ENCODE results near the gene UQCR11.
A peak's percentile ranks its signal among the peaks of the same experiment; 100 is the strongest.

The UQCR11 gene

GRCh38 chr19:1630811-1631210 is 25.5 kb upstream of the UQCR11 start:
- Mint-ChIP-seq H3K27me3 (ENCODE audit: low read depth) (no peaks in the 10 kb centered on the region), H3K4me3 (no peak overlapping the region), H3K9me3 (no peaks in the 10 kb centered on the region), H3K36me3 (ENCODE audit: low read depth) (peaks cover 28% of the 10 kb centered on the region), H3K4me1 (no peaks in the 10 kb centered on the region), H3K27ac (no peak overlapping the region)
- TF ChIP-seq CTCF (IDR thresholded peaks at IDR 0.05; ENCODE audit: unreplicated experiment in 3 of 3), result no peak

- no peak overlapping the region for H3K27ac Mint-ChIP-seq
- H3K9me3 Mint-ChIP-seq, result no peaks in the 10 kb centered on the region
- no peaks in the 10 kb centered on the region for H3K27me3 Mint-ChIP-seq (ENCODE audit: low read depth)
- no peak overlapping the region for H3K4me3 Mint-ChIP-seq
- peaks cover 22% of the 10 kb centered on the region for H3K36me3 Mint-ChIP-seq (ENCODE audit: low read depth)
- no peaks in the 10 kb centered on the region for H3K4me1 Mint-ChIP-seq
- TF ChIP-seq CTCF (IDR thresholded peaks at IDR 0.05; ENCODE audit: unreplicated experiment in 3 of 3), result no peak
Measured at GRCh38 chr19:1630012-1630411, 24.8 kb upstream of the UQCR11 start.

- no peaks in the 10 kb centered on the region for H3K4me1 Mint-ChIP-seq
- H3K9me3 Mint-ChIP-seq, result no peaks in the 10 kb centered on the region
- no peaks in the 10 kb centered on the region for H3K27me3 Mint-ChIP-seq (ENCODE audit: low read depth)
- no peak overlapping the region for H3K27ac Mint-ChIP-seq
- no peak for TF ChIP-seq CTCF (IDR thresholded peaks at IDR 0.05; ENCODE audit: unreplicated experiment in 3 of 3)
- H3K4me3 Mint-ChIP-seq, result no peak overlapping the region
- peaks cover 22% of the 10 kb centered on the region for H3K36me3 Mint-ChIP-seq (ENCODE audit: low read depth)
Measured at GRCh38 chr19:1629256-1629808, 24.1 kb upstream of the UQCR11 start.

GRCh38 chr19:1627194-1627593 is 21.9 kb upstream of the UQCR11 start:
- Mint-ChIP-seq H3K27ac (no peak overlapping the region), H3K4me3 (no peak overlapping the region), H3K9me3 (no peaks in the 10 kb centered on the region), H3K27me3 (ENCODE audit: low read depth) (no peaks in the 10 kb centered on the region), H3K4me1 (no peaks in the 10 kb centered on the region), H3K36me3 (ENCODE audit: low read depth) (peaks cover 22% of the 10 kb centered on the region)
- no peak for TF ChIP-seq CTCF (IDR thresholded peaks at IDR 0.05; ENCODE audit: unreplicated experiment in 3 of 3)

- Mint-ChIP-seq H3K9me3 (no peaks in the 10 kb centered on the region), H3K4me1 (no peaks in the 10 kb centered on the region), H3K36me3 (ENCODE audit: low read depth) (peaks cover 22% of the 10 kb centered on the region), H3K27ac (no peak overlapping the region), H3K4me3 (no peak overlapping the region), H3K27me3 (ENCODE audit: low read depth) (no peaks in the 10 kb centered on the region)
- no peak for TF ChIP-seq CTCF (IDR thresholded peaks at IDR 0.05; ENCODE audit: unreplicated experiment in 3 of 3)
Measured at GRCh38 chr19:1626417-1627010, 21.3 kb upstream of the UQCR11 start.

GRCh38 chr19:1624458-1624857 is 19.2 kb upstream of the UQCR11 start:
- Mint-ChIP-seq H3K27ac (peak overlapping the region in 1 of 3 experiments; percentile 52), H3K4me3 (no peak overlapping the region), H3K9me3 (no peaks in the 10 kb centered on the region), H3K27me3 (ENCODE audit: low read depth) (no peaks in the 10 kb centered on the region), H3K36me3 (ENCODE audit: low read depth) (peaks cover 28% of the 10 kb centered on the region), H3K4me1 (no peaks in the 10 kb centered on the region)
- TF ChIP-seq CTCF (IDR thresholded peaks at IDR 0.05; ENCODE audit: unreplicated experiment in 3 of 3), result peak; percentile 48 to 74 (median 59)
